Mesothelial cell of epicardium (in vitro differentiated cells): ENCODE data around the gene PHLDB3. TPM values are rescaled to one million over a fixed set of nuclear protein-coding genes. Genes with fewer than 3 reads are reported as not detected.

Experiments
- DNase-seq, 2 experiments: peaks; one replicate each; pipeline ENCODE4 v3.0.0; 2021; ENCODE audit warnings: low spot score in 2 of 2; ENCODE audit not compliant: unreplicated experiment in 2 of 2
- H3K27ac Mint-ChIP-seq: 2 replicates; pipeline ENCODE4 v1.8.0; 2021; ENCODE audit warnings: mixed read lengths
- H3K27me3 Mint-ChIP-seq: 2 replicates; pipeline ENCODE4 v1.8.0; 2021; ENCODE audit warnings: low read depth, mixed read lengths
- H3K36me3 Mint-ChIP-seq: 2 replicates; pipeline ENCODE4 v1.8.0; 2021; ENCODE audit warnings: mixed read lengths
- H3K4me1 Mint-ChIP-seq: 2 replicates; pipeline ENCODE4 v1.8.0; 2021; ENCODE audit warnings: mixed read lengths
- H3K4me3 Mint-ChIP-seq: 2 replicates; pipeline ENCODE4 v1.8.0; 2021; ENCODE audit warnings: mild to moderate bottlenecking, moderate library complexity, mixed read lengths
- H3K9me3 Mint-ChIP-seq: 2 replicates; pipeline ENCODE4 v1.8.0; 2021; ENCODE audit warnings: mixed read lengths
- CTCF ChIP-seq: fragments of 200-600 bp; sonication (generic); IDR thresholded peaks from one replicate; pipeline ENCODE4 v1.5.0; 2021; ENCODE audit warnings: antibody characterized with exemption; ENCODE audit not compliant: unreplicated experiment
- total RNA-seq: library from RNA; stranded (reverse); gene quantifications from 3 replicates; pipeline ENCODE4 v1.2.1, GENCODE V29; 2021

The PHLDB3 gene
- total RNA-seq, 1 donor from 2014 or later: 31.4 TPM

- no peak overlapping the region for H3K4me3 Mint-ChIP-seq
- H3K27ac Mint-ChIP-seq: no peak overlapping the region
- H3K27me3 Mint-ChIP-seq: no peaks in the 10 kb centered on the region
- H3K36me3 Mint-ChIP-seq: peaks cover 12% of the 10 kb centered on the region
- H3K4me1 Mint-ChIP-seq: no peaks in the 10 kb centered on the region
- TF ChIP-seq CTCF: no peak
- H3K9me3 Mint-ChIP-seq: no peaks in the 10 kb centered on the region
- DNase-seq: no peak
These were observed 22.4 kb downstream of the PHLDB3 start for GRCh38 chr19:43482193-43482592.

- TF ChIP-seq CTCF: no peak
- Mint-ChIP-seq H3K27me3 (no peaks in the 10 kb centered on the region), H3K4me3 (no peak overlapping the region), H3K9me3 (no peaks in the 10 kb centered on the region), H3K27ac (no peak overlapping the region), H3K4me1 (no peaks in the 10 kb centered on the region), H3K36me3 (peaks cover 12% of the 10 kb centered on the region)
- no peak for DNase-seq
These were observed 22.8 kb downstream of the PHLDB3 start for GRCh38 chr19:43481701-43482100.

- H3K27ac Mint-ChIP-seq: no peak overlapping the region
- no peaks in the 10 kb centered on the region for H3K27me3 Mint-ChIP-seq
- no peak for DNase-seq
- H3K9me3 Mint-ChIP-seq: peaks cover under 1% of the 10 kb centered on the region
- peaks cover 10% of the 10 kb centered on the region for H3K36me3 Mint-ChIP-seq
- TF ChIP-seq CTCF: no peak
- H3K4me3 Mint-ChIP-seq: no peak overlapping the region
- peaks cover under 1% of the 10 kb centered on the region for H3K4me1 Mint-ChIP-seq
These were observed 24.0 kb downstream of the PHLDB3 start for GRCh38 chr19:43480574-43480973.

GRCh38 chr19:43479961-43480561, 24.5 kb downstream of the PHLDB3 start:
- Mint-ChIP-seq H3K4me3 (no peak overlapping the region), H3K9me3 (peaks cover 3% of the 10 kb centered on the region), H3K36me3 (peaks cover 11% of the 10 kb centered on the region), H3K27me3 (no peaks in the 10 kb centered on the region), H3K4me1 (peaks cover 5% of the 10 kb centered on the region), H3K27ac (no peak overlapping the region)
- no peak for DNase-seq
- TF ChIP-seq CTCF: no peak

- H3K27ac Mint-ChIP-seq: no peak overlapping the region
- no peak overlapping the region for H3K4me3 Mint-ChIP-seq
- no peak for TF ChIP-seq CTCF
- H3K4me1 Mint-ChIP-seq: peaks cover 7% of the 10 kb centered on the region
- H3K36me3 Mint-ChIP-seq: peaks cover 11% of the 10 kb centered on the region
- H3K27me3 Mint-ChIP-seq: no peaks in the 10 kb centered on the region
- H3K9me3 Mint-ChIP-seq: peaks cover 3% of the 10 kb centered on the region
- no peak for DNase-seq
These were observed 25.3 kb downstream of the PHLDB3 start for GRCh38 chr19:43479226-43479625.

- peaks cover 11% of the 10 kb centered on the region for H3K36me3 Mint-ChIP-seq
- peaks cover 3% of the 10 kb centered on the region for H3K9me3 Mint-ChIP-seq
- H3K4me3 Mint-ChIP-seq: no peak overlapping the region
- H3K27ac Mint-ChIP-seq: peak overlapping the region; percentile 15
- no peak for DNase-seq
- peaks cover 7% of the 10 kb centered on the region for H3K4me1 Mint-ChIP-seq
- no peak for TF ChIP-seq CTCF
- H3K27me3 Mint-ChIP-seq: no peaks in the 10 kb centered on the region
These were observed 26.2 kb downstream of the PHLDB3 start for GRCh38 chr19:43478323-43478722.
